GM18868 (cell line): Measurements from ENCODE around the gene FKBP10.

Source experiments
- ATAC-seq: cut with Tn5 transposase; IDR thresholded peaks from one replicate; pipeline ENCODE4 v1.9.1; 2021; ENCODE audit warnings: mild to moderate bottlenecking, moderate library complexity; ENCODE audit not compliant: unreplicated experiment

FKBP10 gene

GRCh38 chr17:41781404-41782110, 31.2 kb upstream of the FKBP10 start:
- ATAC-seq, result no peak

GRCh38 chr17:41782142-41782541, 30.7 kb upstream of the FKBP10 start:
- ATAC-seq, result no peak

DNA sequence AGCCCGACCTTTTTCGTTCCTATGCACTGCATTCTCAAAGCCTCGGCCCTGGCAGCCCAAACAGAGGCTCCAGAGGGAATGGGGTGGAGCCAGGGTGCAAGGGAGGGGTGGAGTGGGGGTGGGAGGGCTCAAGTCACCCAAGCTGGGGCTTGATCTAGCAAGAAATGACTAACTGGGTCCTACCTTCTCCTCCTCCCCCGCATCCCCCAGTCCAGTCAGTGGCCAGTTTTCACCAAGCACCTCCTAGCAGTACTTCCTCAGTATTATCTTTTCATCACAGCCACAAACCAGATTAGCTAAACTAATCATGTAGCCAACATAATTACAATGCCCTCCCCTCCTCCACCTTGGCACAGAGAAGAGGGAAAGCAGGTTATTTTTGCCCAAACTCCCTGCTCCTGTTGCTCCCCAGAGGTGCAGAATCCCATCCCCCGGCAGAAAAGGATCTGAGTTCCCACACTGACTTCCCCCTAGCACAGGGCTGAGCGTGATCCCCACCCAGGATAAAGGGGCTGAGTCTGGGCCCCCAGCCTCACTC, 28.5 kb upstream of the FKBP10 start:
- ATAC-seq, result no peak

- no peak for ATAC-seq
Measured at GRCh38 chr17:41785091-41785858, 27.5 kb upstream of the FKBP10 start.

GRCh38 chr17:41785859-41786226, 27.0 kb upstream of the FKBP10 start:
- ATAC-seq, result no peak

DNA sequence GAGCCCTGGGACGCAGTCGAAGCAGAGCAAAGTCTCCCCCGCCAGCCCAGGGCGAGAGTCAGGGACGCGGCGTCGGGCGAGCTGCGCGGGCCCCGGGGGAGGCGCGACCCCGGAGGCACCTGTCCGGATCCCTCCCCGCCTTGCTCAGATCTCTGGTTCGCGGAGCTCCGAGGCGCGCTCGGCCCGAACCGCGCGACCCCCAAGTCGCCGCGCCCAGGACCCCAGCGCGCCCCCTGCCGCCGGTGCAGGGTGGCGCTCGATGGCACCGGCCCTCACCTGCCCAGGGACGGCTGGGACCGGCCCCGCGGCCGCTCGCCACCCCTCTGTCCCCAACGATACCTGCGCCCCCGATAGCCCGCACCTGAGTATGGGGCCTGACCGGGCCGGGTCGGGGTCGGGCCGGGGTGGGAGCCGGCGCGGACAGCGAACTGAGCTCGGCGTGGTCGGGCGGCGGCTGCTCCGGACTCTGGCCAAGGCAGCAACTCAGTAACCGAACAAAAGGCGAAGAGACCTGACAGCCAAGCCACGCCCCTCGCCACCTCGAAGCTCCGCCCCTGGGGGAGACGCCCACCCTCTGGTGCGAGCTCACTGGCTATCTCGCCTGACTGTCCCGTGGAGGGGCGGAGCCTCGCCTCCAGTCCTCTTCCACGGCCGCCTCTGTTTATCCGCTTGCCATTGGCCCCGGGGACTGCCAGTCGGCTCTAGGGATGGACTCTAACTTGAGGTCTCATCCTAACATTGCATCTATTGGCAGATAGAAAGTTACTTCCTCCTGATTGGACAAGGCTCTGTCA, 26.4 kb upstream of the FKBP10 start, which contains the start of gene JUP:
Gene JUP, minus strand, starts transcription at position 485 of the 794 bp plus-strand sequence. CDS start 14,857 bp downstream, outside the sequence.
- ATAC-seq, result peak; percentile 86

DNA sequence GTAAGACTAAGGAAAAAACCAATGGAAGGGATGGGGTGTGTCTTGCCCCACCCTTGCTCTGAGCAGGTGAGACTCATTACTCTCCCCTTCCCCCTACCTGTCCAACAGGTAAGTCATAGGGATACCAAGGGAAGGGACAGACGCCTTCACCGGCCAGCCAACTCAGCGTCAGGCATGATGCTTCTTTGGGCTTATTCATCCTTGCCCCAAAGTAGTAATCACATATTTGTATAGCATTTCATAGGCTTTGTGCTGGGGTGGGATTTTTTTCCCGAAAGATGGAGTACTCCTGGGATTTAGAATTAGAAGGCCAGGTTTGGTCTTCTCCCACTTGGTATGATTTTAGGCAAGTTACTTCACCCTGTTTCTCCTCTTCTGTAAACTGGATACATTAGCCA, 25.8 kb upstream of the FKBP10 start:
- no peak for ATAC-seq

DNA sequence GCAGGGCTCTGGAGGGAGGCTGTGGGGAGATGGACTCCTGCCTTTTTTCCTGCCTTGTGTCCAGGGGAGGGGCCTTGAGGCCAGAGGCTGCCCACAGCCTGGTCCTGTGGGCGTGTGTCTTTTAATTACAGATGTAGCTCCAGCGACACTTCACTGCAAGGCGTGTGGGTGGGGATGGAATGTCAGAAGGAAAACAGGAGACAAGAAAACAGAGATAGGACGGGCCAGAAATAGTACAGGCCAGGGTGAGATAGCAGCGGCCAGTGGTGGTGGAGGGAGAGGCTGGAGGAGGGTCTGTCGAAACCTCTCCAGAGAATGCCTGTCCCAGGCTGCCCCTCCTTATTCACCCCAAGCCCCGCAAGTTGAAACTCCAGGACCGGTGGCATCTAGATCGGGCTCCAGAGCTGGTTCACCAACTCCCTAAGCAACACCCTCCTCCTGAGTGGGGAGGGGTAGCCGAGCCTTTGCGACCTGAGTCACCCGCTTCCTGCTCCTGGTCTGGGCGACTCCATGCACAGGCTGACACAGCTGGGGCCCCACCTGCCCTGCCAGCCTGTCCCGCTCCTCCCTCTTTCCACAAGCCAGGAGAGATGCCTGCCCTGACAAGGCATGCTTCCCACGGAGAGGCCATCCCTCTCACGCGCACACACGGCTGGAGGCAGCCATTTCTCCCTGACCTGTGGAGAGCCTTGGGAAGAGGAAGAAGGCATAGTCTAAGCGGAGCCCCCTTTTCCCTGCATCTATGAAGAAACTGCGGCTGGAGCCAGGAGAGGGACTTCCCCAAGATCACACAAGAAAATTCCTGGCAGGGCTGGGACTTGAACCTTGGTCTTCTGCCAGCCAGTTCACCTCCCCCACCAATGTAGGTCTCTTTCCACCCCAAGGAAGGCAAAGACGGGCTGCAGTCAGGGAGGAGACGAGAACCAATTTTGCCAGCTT, 19.7 kb upstream of the FKBP10 start:
- no peak for ATAC-seq

- ATAC-seq, result no peak
Measured at GRCh38 chr17:41793784-41794539, 18.8 kb upstream of the FKBP10 start.

GRCh38 chr17:41794540-41794975, 18.2 kb upstream of the FKBP10 start:
- no peak for ATAC-seq

DNA sequence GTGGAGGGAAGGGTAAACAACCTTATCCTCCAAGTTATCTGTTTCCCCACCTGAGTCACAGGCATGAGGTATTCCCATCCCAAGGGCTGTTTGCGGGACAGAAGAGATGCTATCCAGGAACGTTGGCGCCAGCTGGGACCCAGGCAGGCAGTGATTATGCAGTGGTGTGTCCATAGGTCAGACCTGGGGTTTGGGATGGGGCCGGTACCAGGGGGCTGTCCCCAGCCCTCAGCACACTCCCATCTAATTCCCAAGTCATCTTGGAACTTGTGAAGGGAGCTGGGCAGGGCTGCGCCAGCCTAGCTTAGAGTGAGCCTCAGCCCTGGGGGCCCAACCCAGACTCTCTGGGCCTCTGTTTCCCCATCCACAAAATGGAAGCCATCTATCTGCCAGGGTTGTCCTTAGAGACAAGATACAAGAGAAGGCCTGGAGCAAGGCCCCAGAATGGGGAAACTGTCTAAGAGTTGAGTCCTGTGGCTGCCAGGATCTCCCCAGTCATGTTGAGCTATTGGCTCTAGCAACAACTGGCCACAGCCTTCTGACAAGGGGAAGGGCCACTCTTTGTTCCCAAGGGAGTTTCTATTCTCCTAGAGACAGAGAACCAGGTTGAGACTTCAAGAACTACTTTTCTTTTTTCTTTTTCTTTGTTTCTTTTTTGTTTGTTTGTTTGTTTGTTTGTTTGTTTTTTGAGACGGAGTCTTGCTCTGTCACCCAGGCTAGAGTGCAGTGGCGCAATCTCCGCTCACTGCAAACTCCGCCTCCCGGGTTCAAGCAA, 16.5 kb upstream of the FKBP10 start:
- no peak for ATAC-seq

DNA sequence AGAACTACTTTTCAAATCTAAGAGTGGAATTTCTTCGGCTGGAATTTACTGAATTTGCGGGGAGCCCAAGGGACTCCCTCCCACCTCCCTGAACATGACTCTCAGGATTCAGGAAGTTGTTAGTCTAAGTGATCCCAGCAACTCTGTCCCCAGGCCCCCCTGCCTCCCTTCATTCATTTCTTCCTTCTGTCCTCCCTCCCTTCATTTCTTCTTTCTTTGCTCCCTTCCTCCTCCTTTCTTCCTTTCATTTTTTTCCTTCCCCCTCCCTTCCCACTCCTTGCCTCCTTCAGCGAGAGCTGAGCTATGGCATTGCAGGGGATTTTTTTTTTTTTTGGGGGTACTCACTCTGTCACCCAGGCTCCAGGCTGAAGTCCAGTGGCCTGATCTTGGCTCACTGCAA, 15.4 kb upstream of the FKBP10 start:
- ATAC-seq, result no peak

GRCh38 chr17:41799366-41799765, 13.4 kb upstream of the FKBP10 start:
- no peak for ATAC-seq

DNA sequence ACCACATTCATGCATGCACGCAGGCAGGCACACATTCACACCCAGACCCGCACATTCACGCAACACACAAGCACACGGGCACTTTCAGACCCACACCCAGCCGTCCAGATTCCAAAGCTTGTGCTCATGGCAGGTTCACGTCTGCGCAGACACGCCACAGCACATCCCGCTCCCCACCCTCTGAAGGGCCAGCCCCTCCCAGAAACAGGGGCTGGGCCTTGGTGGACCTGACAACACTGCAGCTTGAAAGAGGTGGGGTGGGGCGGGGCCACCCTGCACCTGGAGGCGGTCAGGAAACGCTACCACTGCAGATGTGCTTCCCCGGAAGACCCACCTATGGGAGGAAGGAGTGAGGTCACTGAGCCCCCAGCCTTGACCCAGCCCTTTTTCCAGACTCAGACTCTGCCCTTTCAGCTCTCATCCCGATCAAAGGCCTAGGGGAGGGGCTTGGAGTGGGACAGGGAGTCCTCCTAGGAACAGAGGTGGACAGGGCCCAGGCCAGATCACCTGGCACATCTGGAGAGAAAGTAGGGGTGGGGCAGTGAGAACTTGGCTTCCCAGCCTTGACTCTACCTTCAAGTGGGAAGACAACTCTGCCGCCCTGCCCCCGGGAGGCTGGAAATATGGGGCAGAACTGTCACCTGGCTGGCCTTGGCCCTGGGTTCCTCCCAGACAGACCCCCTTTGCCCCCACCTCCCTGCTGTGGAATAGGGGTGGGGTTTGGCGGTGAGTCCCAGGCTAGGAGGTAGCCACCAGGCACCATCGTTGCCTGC, 12.0 kb upstream of the FKBP10 start:
- no peak for ATAC-seq

DNA sequence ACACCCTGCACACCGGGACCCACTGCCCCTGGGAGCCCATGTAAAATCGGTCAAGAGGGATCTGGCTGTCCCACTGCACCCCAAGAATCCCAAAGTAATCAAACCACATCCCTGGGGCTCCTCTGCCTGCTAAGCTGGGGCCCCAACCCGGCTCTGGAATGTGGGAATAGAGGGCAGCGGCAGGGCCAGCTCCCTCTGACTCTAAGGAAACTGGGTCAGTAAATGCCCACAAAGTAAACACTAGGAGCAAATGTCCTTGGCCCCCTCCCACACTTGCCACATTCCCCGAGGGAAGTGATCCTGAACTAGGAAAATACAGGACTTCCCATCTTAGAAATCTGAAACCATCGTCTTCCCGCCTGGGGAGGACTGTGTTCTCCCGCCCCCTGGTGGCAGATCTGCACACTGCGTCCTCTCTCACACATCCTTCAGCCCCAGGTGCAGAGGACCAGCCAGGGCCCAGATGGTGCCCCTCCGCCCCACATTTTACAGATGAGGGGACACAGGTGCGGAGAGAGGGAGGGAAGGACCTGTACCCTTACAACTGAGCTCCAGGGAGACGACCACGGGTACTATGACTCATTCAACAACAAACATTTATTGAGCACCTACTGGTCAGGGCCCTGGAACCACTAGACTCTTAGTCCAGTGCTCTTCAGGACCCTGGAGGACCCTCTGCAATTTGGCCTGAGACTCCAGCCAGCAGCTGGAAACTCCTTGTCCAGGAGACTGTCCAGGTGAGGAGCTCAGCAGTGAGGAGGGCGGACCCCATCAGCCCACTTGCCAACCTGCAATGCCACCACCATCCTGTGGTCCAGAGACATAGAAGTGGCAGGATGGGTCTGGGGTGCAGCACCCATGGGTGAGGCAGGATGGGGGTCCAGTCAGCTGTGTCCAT, 11.2 kb upstream of the FKBP10 start:
- ATAC-seq, result no peak

GRCh38 chr17:41803049-41804020, 9.5 kb upstream of the FKBP10 start:
- ATAC-seq, result no peak
